Right lobe of liver (tissue), 6 donors: Measurements from ENCODE around the gene ITLN2. TPM values are rescaled to one million over a fixed set of nuclear protein-coding genes. Genes with fewer than 3 reads are reported as not detected.

Experiments
- ATAC-seq, 4 donors: fragments of 200-7000 bp; cut with Tn5 transposase; one replicate each; pipeline ENCODE4 v1.9.1; 2020; ENCODE audit warnings: mild to moderate bottlenecking in 4 of 4, moderate library complexity in 4 of 4
- DNase-seq, 3 donors: peaks; one replicate each; pipeline ENCODE4 v3.0.0-alpha.2; 2020
- H3K27ac ChIP-seq, 3 donors: fragments of 200-600 bp; one replicate each; pipeline ENCODE4 v1.8.0; 2022
- H3K27me3 ChIP-seq, 2 donors: fragments of 200-600 bp; one replicate each; pipeline ENCODE4 v1.8.0; 2022
- H3K36me3 ChIP-seq, 4 donors: fragments of 200-600 bp; sonication (generic) in 1 of 4; one replicate each; pipeline versions ENCODE4 v1.5.1 to v1.8.0; 2017 to 2022; ENCODE audit warnings: control low read depth in 1 of 4
- H3K4me1 ChIP-seq, 4 donors: fragments of 200-600 bp; sonication (generic) in 1 of 4; one replicate each; pipeline versions ENCODE4 v1.5.1 to v1.8.0; 2017 to 2022; ENCODE audit warnings: control low read depth in 1 of 4
- H3K4me3 ChIP-seq, 3 donors: fragments of 200-600 bp; one replicate each; pipeline ENCODE4 v1.8.0; 2022
- H3K9me3 ChIP-seq, 4 donors: fragments of 200-600 bp; sonication (generic) in 1 of 4; one replicate each; pipeline versions ENCODE4 v1.5.1 to v1.8.0; 2017 to 2022; ENCODE audit warnings: control low read depth in 1 of 4
- POLR2A ChIP-seq: fragments of 450-650 bp; IDR thresholded peaks from one replicate; pipeline ENCODE4 v1.6.1; 2017; ENCODE audit warnings: antibody characterized with exemption, mild to moderate bottlenecking
- WGBS: methylation state at CpG from one replicate; pipeline ENCODE4 v1.1.6; 2018; ENCODE audit warnings: low coverage, low lambda C conversion rate; ENCODE audit not compliant: insufficient coverage; ENCODE audit errors: missing lambda C conversion rate; 5-methylcytosine and 5-hydroxymethylcytosine counted together
- intact Hi-C, 2 donors: fragments of 100-400 bp; cut with DNase I; formaldehyde crosslinking; loops; one replicate each; pipeline versions ENCODE4 v1.11.2 to v1.14.1; 2022
- total RNA-seq, 6 experiments: library from RNA; depleted of rRNA in 2 of 6; stranded (reverse); fragments of >200 nt in 2 of 6; fragmentation: NEBNext Ultra II Directional in 3 of 6; extraction: Animal tissue kit (Norgen Biotek cat#: 25700) in 3 of 6; gene quantifications; one replicate each; pipeline versions ENCODE4 v1.1.0 to v1.2.4, GENCODE V29; 2016 to 2023
- TF ChIP-seq, protein P1 (sequence below), 4 donors: fragments of 200-600 bp in 3 of 4; fragments of 450-650 bp in 1 of 4; IDR thresholded peaks; one replicate each; pipeline versions ENCODE4 v1.5.1 to v1.8.0; 2016 to 2022; ENCODE audit warnings: antibody characterized with exemption in 4 of 4, mild to moderate bottlenecking in 2 of 4
- donor health status: DM: no; HTN: yes; CAD: no.
- donor health status: DM: no; HTN: no; CAD: no.
- donor health status: DM: no; HTN: no; CAD: no.
- donor health status: DM: no; HTN: yes; CAD: no.
- donor health status: DM: no; HTN: yes; CAD: no.

ITLN2 gene
- total RNA-seq, 6 experiments from 2014 or later = 0.29 to 0.33 (median 0.32) TPM; not detected in 3

GRCh38 chr1:160987359-160988050 is 32.9 kb upstream of the ITLN2 start:
- H3K27ac ChIP-seq = no peak overlapping the region
- no peaks in the 10 kb centered on the region for H3K4me1 ChIP-seq
- 83% methylated on average over 7 of the region's 8 CpGs for WGBS
- intact Hi-C loops = no loop called here
- DNase-seq = no peak
- no peaks in the 10 kb centered on the region for H3K27me3 ChIP-seq
- no peaks in the 10 kb centered on the region for H3K36me3 ChIP-seq
- no peak for ATAC-seq
- H3K9me3 ChIP-seq = no peaks in the 10 kb centered on the region
- no peak overlapping the region for H3K4me3 ChIP-seq
- TF ChIP-seq, protein P1, sequence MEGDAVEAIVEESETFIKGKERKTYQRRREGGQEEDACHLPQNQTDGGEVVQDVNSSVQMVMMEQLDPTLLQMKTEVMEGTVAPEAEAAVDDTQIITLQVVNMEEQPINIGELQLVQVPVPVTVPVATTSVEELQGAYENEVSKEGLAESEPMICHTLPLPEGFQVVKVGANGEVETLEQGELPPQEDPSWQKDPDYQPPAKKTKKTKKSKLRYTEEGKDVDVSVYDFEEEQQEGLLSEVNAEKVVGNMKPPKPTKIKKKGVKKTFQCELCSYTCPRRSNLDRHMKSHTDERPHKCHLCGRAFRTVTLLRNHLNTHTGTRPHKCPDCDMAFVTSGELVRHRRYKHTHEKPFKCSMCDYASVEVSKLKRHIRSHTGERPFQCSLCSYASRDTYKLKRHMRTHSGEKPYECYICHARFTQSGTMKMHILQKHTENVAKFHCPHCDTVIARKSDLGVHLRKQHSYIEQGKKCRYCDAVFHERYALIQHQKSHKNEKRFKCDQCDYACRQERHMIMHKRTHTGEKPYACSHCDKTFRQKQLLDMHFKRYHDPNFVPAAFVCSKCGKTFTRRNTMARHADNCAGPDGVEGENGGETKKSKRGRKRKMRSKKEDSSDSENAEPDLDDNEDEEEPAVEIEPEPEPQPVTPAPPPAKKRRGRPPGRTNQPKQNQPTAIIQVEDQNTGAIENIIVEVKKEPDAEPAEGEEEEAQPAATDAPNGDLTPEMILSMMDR (IDR thresholded peaks at IDR 0.05) = no peak
- TF ChIP-seq POLR2A = no peak

- ATAC-seq (no peak), DNase-seq (peak in 1 of 3 donors; percentile 6)
- H3K4me3 ChIP-seq = no peak overlapping the region
- 70% methylated on average over 4 of the region's 4 CpGs for WGBS
- no peaks in the 10 kb centered on the region for H3K9me3 ChIP-seq
- no peaks in the 10 kb centered on the region for H3K27me3 ChIP-seq
- TF ChIP-seq, protein P1 (IDR thresholded peaks at IDR 0.05) = no peak
- TF ChIP-seq POLR2A = no peak
- intact Hi-C loops = no loop called here
- H3K27ac ChIP-seq = no peak overlapping the region
- H3K36me3 ChIP-seq = no peaks in the 10 kb centered on the region
- H3K4me1 ChIP-seq = peaks cover 0 to 5% (median 0%) of the 10 kb centered on the region in 4 donors
Observed at GRCh38 chr1:160985723-160986122, 31.1 kb upstream of the ITLN2 start.

- ATAC-seq (peak; percentile 36 to 61 (median 48)), DNase-seq (peak in 1 of 3 donors; percentile 30)
- Histone ChIP-seq H3K36me3 (no peaks in the 10 kb centered on the region), H3K4me1 (peaks cover 0 to 5% (median 0%) of the 10 kb centered on the region in 4 donors), H3K4me3 (peak overlapping the region in 1 of 3 donors; percentile 2), H3K27me3 (no peaks in the 10 kb centered on the region), H3K27ac (no peak overlapping the region), H3K9me3 (no peaks in the 10 kb centered on the region)
- TF ChIP-seq, protein P1 (IDR thresholded peaks at IDR 0.05) = no peak
- no peak for TF ChIP-seq POLR2A
- 10% methylated on average over 18 of the region's 42 CpGs for WGBS
- intact Hi-C loops = no loop called here
Observed at GRCh38 chr1:160981584-160982411, 27.2 kb upstream of the ITLN2 start.

- H3K4me1 ChIP-seq = peaks cover 0 to 5% (median 0%) of the 10 kb centered on the region in 4 donors
- no peak for ATAC-seq
- H3K27ac ChIP-seq = no peak overlapping the region
- no peaks in the 10 kb centered on the region for H3K27me3 ChIP-seq
- WGBS = 100% methylated on average over 2 of the region's 2 CpGs
- no peak for DNase-seq
- TF ChIP-seq POLR2A = no peak
- TF ChIP-seq, protein P1 (IDR thresholded peaks at IDR 0.05) = no peak
- no peak overlapping the region for H3K4me3 ChIP-seq
- H3K36me3 ChIP-seq = no peaks in the 10 kb centered on the region
- intact Hi-C loops = no loop called here
- H3K9me3 ChIP-seq = no peaks in the 10 kb centered on the region
Observed at GRCh38 chr1:160979286-160979685, 24.7 kb upstream of the ITLN2 start.
